Thyroid gland (tissue), 4 donors: ENCODE measurements around the gene FASN.

Source experiments
- CTCF ChIP-seq, 6 experiments: fragments of 200-600 bp in 3 of 6; fragments of 450-650 bp in 3 of 6; sonication (generic) in 3 of 6; IDR thresholded peaks; one replicate each; pipeline ENCODE4 v1.5.1; 2016 to 2019; ENCODE audit warnings: antibody characterized with exemption in 6 of 6, mild to moderate bottlenecking in 2 of 6, inconsistent platforms in 1 of 6, moderate library complexity in 1 of 6
- POLR2A ChIP-seq, 2 donors: fragments of 450-650 bp; IDR thresholded peaks; one replicate each; pipeline ENCODE4 v1.6.1; 2017; ENCODE audit warnings: antibody characterized with exemption in 2 of 2, mild to moderate bottlenecking in 2 of 2, moderate library complexity in 1 of 2

GRCh38 chr17:82029391-82029790 lies 68.6 kb downstream of the FASN start:
- peak in 1 of 6 experiments; percentile 2 for TF ChIP-seq CTCF (IDR thresholded peaks at IDR 0.05)
- no peak for TF ChIP-seq POLR2A (IDR thresholded peaks at IDR 0.05)
